ENCODE measurements around the gene PSMB9. TPM values are rescaled to one million over a fixed set of nuclear protein-coding genes. Genes with fewer than 3 reads are reported as not detected.
A peak's percentile ranks its signal among the peaks of the same experiment; 100 is the strongest.

The PSMB9 gene
- total and polyA plus RNA-seq, 2 donors (not counting 1 experiment from before 2014, with no cell fraction given): 181 to 242 TPM

DNA sequence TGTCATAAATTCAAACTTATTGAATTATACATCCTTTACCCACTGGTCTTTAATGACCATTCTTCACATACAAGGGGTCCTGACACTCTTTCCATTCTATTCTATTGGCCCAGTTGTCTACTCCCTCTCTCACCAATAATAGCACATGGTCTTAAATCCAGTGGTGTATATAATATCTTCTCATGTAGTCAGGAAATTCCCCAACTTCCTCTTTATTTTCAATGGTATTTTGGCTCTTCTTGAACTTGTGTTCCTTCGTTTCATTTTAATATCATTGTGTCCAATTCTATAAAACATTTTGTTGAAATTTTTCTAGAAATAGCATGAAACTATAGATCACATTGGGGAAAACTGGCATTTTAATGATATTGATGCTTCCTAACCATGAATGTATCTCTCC, 36.8 kb downstream of the PSMB9 start:
- no peaks in the 10 kb centered on the region for H3K27me3 Mint-ChIP-seq
- CTCF ChIA-PET: interaction anchor here (1.2 to 14.6 kb wide), 6 partner anchors 42 to 96 kb away, joined by 3 to 305 read pairs (median 16); no protein-coding TSS in a partner anchor
- peak; percentile 42 for DNase-seq

More for the DNA sequence above, 36.8 kb downstream of the PSMB9 start:
- no peak for ATAC-seq (ENCODE audit: low read depth)
- Histone ChIP-seq H3K9ac (ENCODE audit: low read length) (no peak overlapping the region), H3K27me3 (replicated peaks in 1 of 4; ENCODE audit: control extremely low read depth in 1 of 4, control insufficient read depth in 3 of 4, insufficient read depth in 4 of 4, low read length in 3 of 4) (no peaks in the 10 kb centered on the region), H3K36me3 (replicated peaks in 1 of 2; ENCODE audit: control extremely low read depth in 1 of 2, control insufficient read depth in 1 of 2, extremely low read depth in 1 of 2, insufficient read depth in 2 of 2, low read length in 1 of 2) (peaks cover 2% of the 10 kb centered on the region in 2 experiments), H2AFZ (ENCODE audit: insufficient read depth, low read depth, low read length, poor library complexity, severe bottlenecking) (no peak overlapping the region), H3K4me2 (replicated peaks; ENCODE audit: low read depth, low read length, poor library complexity, severe bottlenecking) (no peak overlapping the region), H3K79me2 (ENCODE audit: control insufficient read depth, insufficient read depth, low read length) (peaks cover 23% of the 10 kb centered on the region), H3K9me3 (ENCODE audit: control extremely low read depth in 1 of 3, control insufficient read depth in 2 of 3, insufficient read depth in 1 of 3, low read length in 2 of 3) (no peaks in the 10 kb centered on the region), H4K20me1 (ENCODE audit: control insufficient read depth, insufficient read depth, low read length, poor library complexity, severe bottlenecking) (no peaks in the 10 kb centered on the region), H3K27ac (ENCODE audit: low read length in 2 of 2) (no peak overlapping the region), H3K4me1 (ENCODE audit: control insufficient read depth in 2 of 2, insufficient read depth in 2 of 2, low read length in 2 of 2) (peaks cover 23 to 26% of the 10 kb centered on the region in 2 donors), H3K4me3 (ENCODE audit: control extremely low read depth in 1 of 5, extremely low read depth in 1 of 5, insufficient read depth in 1 of 5, low read depth in 2 of 5, low read length in 4 of 5) (no peak overlapping the region)
- peaks cover 47% of the 10 kb centered on the region for H3K4me1 Mint-ChIP-seq
- intact Hi-C loops (cut with micrococcal nuclease): loop anchor here (10.0 kb wide), 2 partner anchors 184 to 354 kb away; partner anchors contain the start of genes HLA-DPA1 and HLA-DPB1
- TF ChIP-seq, protein P1, sequence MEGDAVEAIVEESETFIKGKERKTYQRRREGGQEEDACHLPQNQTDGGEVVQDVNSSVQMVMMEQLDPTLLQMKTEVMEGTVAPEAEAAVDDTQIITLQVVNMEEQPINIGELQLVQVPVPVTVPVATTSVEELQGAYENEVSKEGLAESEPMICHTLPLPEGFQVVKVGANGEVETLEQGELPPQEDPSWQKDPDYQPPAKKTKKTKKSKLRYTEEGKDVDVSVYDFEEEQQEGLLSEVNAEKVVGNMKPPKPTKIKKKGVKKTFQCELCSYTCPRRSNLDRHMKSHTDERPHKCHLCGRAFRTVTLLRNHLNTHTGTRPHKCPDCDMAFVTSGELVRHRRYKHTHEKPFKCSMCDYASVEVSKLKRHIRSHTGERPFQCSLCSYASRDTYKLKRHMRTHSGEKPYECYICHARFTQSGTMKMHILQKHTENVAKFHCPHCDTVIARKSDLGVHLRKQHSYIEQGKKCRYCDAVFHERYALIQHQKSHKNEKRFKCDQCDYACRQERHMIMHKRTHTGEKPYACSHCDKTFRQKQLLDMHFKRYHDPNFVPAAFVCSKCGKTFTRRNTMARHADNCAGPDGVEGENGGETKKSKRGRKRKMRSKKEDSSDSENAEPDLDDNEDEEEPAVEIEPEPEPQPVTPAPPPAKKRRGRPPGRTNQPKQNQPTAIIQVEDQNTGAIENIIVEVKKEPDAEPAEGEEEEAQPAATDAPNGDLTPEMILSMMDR (IDR thresholded peaks at IDR 0.05): no peak
- no peak for TF ChIP-seq EZH2 (IDR thresholded peaks at IDR 0.05; ENCODE audit: borderline replicate concordance, insufficient read depth, low read depth, low read length, poor library complexity, severe bottlenecking)
- H3K27ac Mint-ChIP-seq: peak overlapping the region; percentile 37
- no CpG with 5 or more reads among the region's 1 CpG for WGBS (ENCODE audit: insufficient coverage)
- H3K9me3 Mint-ChIP-seq (ENCODE audit: insufficient read depth): no peaks in the 10 kb centered on the region
- H3K4me3 Mint-ChIP-seq: no peak overlapping the region
- POLR2A ChIA-PET: interaction anchor here (0.8 to 1.2 kb wide), 3 partner anchors 50 to 59 kb away, joined by 3 to 6 read pairs (median 4); partner anchors contain the start of gene HLA-DMB
